MV-4-11 (cell line): ENCODE measurements around the gene ANO10.
"Not testable (repeated sequence)": the region's sequence is repeated elsewhere in the genome, so short reads cannot be mapped to it uniquely, and the experiment has no call there.

Experiments
- DNase-seq: peaks from one replicate; lab custom pipeline; 2025; lab: John Stamatoyannopoulos, UW

ANO10 gene

DNA sequence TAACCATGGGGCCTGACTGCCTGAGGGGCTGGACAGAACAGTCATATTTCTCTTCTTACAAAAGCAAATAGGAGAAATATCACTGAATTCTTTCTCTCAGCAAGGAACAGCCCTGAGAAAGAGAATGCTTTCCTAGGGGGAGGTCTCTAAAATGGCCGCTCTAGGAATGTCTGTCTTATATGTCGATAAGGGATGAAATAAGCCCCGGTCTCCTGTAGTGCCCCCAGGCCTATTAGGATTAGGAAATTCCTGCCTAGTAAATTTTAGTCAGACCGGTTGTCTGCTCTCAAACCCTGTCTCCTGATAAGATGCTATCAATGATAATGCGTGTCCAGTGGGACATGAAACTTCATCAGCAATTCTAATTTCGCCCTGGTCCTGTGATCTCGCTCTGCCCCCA is 103.3 kb downstream of the ANO10 start:
- not testable (repeated sequence) for DNase-seq

DNA sequence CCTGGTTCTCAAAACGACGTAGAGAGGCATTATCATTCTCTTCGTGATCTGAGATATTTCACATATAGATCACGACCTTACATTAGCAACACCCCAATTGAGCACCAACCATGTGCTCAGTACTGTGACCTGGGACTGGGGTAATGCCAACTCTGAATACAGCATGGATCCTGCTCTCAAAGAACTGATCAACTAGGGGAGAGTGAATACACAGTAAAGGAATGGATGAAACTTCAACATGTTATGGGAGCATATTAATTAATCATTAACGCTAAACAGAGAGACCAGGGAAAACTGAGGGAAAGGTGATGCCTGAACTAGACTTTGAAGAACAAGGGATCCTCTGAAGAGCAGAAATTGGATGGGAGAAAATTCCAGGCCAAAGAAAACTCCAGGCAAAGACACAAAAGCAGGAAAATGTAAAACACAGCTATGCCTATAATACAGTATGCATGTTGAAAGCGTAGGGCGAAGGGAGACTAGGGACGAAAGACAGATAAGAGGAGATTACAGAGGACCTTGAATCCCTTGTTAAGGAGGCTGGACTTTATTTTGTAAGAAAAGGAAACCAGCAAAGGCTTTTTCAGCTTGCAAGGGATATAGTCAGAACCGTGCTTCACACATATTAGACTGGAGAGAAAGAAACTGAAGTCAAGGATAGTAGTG is 105.7 kb downstream of the ANO10 start:
- no peak for DNase-seq

DNA sequence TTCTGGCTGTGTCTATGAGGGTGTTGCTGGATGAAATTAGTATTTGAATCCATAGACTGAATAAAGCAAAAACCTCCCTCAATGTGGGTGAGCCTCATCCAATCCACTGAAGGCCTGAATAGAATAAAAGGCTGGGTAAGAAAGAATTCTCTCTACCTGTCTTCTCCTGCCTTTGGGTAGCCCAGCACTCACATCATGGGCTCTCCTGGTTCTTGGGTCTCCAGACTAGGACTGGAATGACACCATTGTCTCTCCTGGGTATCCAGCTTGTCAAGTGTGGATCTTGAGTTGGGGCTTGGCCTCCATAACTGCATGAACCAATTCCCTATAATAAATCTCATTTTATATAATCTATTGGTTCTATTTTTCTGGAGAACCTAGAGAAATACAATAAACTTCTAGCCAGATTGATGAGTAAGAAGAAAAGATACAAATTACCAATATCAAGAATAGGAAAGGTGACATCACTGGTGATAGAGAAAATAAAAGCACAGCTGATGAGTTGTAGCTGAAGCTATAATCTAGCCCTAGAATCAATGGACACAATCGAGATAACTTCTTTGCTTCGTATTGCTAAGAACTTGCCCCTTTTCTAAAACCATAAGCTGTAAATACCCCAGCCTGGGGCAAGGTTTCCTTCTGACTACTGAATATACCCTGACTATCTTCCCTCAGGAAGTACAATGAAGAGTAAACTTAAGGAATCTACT is 106.4 kb downstream of the ANO10 start:
- DNase-seq = no peak

DNA sequence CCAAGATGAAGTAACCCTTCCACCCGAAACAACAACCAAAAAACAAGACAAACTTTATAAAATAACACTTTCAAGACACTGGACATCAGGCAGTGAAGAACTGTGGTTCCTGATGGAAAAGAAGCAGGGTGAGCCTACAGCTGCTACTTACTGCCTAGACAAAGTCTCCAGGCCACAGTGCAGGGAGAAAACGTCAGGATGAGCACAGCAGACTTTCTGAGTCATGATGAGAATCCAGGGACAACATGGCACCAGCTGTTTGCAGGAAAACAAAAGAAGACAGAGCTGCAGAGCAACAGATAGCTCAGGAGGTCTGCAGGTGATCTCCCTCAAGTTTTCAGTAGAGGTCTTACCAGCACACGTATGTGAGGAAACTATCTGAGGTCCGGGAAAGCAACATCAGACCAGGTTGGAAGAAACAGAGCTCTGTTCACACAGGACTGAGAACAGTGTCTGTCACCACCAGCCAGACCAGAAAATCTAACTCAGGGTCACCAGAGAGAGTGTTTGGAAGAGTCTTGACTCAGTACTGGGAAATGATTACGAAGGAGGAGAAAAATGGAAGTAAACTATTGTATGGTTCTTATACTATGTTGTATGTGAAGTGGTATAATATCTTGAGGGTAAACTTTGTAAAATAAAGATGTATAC is 108.9 kb downstream of the ANO10 start:
- DNase-seq = no peak

DNA sequence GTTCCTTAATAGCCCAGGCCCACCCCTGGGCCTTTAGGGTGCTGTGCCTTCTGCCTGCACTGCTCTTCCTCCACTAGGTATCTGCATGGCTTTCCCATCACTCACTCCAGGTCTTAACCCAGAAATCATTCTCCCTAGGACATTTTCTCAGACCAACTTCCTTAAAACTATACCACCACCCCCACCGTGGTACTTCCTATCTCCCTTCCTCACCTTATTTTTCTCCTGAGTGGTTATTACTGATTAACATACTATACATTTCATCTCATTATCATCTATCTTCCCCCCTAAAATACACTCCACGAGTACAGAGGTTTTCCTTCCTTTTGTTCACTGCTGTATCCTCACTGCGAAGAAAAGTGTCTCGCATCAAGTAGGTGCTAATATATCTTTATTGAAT is 115.2 kb downstream of the ANO10 start:
- DNase-seq = no peak

DNA sequence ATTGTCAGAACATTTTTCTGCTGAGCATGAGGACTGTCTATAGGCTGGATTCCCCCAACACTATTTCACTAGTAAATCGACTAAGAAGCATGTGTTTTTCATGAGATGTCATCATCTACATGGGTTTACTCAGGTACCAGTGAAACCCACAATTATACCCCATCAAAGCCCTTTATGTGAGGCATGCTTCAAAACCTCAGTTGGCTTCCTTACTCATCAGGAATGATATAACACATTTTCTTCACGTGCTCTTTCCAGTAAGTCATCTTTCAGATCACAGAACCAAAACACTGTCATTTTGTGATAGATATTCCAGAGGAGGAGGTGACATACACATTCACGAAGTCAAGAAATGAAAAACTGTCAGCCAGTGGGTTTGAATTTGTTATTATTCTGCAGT is 116.5 kb downstream of the ANO10 start:
- no peak for DNase-seq

DNA sequence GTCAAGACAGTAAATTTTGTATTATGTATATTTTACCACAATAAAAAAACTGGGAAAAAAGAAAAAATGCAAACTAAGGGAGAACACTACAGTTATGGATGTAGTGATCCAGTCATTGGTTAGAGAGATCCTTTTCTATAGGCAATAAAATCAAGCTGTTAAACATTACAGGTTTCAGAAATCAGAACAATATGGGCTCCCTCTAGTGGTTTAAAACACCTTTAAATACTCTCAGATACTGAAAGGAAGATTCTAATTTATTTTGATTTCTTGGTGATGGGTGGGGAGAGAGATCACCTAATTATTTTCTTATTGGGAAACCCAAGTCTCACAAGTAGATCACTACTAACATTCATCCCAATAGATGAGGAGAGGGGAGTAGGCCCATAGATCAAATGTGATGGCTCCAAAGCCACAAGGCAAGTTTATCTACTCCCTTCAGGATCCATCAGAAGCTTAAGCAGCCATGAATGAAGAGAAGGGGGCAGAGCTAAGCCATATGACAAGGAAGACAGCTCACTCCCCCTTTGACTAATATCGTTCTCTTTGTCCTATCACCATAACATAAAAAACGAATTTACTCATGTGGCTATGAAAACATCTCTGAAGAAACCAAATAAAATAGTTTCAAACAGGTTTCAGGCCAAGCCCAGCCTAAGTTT is 118.6 kb downstream of the ANO10 start:
- peak; percentile 33 for DNase-seq

DNA sequence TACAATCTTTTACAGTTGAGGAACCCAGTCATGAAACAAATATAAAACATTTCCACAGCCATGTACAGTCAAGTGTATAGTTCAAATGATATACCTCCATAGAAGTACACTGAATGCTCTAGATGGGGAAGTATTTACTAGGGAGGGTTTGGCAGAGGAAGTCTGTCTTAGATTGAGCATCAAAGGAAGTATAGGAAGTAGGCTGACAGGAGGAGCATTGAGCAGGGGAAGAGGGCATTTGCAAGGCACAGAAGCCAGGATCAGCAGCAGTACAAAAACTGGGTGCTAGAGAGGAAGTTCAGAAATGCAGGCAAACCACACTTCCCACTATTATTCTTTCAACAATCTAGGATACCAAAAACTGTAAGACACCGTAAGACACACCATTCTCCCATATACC is 122.6 kb downstream of the ANO10 start:
- DNase-seq = peak; percentile 88

DNA sequence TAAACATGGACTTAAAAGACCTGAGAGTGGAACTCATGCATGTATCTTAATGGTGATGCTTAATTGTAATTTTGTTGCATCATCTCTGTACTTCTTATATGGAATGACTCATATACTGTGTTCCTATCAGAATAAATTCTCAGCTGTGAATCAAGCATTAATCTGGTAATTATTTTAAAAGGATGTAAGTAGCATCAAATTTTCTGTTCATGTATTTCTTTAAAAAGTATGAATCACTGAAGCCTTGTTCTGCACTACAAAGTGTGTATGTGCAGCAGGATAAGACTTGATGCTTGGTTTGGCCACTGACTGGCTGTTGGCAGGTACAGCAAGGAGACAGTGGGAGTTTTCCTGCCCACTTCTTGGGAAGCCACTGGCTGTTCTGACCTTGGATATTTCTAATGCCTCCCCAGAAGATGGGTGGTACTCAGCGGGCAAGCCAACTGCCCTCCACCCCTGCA is 123.9 kb downstream of the ANO10 start:
- no peak for DNase-seq

DNA sequence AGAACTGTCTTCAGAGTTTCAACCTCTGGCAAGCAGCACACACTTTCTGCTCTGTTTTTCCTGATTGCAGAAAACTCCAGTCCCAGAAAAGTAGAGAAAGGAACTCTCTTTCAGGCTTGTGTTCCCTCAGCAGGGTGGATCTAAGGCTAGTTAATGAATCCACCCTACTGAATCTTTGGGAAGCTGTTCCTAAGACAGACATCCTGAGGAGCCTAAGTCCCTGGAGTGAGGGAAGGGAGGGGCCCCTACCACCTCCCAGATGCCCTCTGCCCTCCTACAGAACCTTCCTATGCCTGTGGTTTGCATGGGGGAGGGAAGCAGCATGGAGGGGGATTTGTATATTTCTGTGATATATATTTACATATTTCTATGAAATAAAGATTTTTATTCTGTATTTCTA is 124.4 kb downstream of the ANO10 start:
- DNase-seq = no peak

DNA sequence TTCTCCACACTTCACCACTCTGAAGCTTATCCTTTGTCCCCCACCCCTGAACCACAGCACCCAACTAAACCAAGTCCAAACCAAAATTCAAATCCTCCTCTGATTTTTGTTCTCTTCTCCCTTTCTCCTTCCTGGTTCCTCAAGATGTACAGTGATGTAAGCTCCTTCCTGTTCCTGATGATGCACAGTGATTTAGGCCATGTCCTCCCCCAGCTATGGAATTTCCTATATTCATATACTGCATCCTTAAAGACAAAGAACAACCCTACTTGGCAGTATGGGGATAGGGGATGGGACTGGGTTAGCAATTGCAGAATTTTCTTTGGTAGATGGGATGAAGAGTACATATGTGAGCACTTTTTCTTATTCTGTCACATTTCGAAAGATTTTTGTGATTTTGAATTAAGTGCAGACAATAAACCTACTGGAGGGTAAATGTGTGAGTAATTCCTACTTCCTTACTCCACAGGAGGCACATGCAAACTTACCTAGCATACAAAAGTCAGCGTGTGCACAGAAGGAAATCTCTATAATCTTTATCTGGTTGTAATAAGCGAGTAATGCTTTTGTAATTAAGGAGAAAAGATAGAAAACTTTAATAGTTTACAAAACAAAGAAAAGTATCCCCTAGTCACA is 125.0 kb downstream of the ANO10 start:
- DNase-seq = no peak

DNA sequence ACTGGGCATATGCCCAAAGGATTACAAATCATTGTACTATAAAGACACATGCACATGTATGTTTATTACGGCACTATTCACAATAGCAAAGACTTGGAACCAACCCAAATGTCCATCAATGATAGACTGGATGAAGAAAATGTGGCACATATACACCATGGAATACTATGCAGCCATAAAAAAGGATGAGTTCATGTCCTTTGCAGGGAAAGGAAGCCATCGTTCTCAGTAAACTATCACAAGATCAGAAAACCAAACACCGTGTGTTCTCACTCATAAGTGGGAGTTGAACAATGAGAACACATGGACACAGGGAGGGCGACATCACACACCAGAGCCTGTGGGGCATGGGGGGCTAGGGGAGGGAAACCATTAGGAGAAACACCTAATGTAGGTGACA is 128.9 kb downstream of the ANO10 start:
- not testable (repeated sequence) for DNase-seq

DNA sequence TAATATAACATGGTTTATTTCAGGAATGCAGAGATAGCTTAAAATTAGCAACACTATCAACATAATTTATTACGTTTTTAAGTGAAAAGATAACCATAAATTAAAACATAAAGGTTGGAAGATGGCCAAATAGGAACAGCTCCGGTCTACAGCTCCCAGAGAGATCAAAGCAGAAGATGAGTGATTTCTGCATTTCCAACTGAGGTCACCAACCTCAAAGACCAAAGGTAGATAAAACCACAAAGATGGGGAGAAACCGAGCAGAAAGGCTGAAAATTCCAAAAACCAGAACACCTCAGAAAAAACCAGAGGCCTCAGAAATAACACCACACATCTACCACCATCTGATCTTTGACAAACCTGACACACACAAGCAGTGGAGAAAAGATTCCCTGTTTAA is 130.0 kb downstream of the ANO10 start:
- not testable (repeated sequence) for DNase-seq

DNA sequence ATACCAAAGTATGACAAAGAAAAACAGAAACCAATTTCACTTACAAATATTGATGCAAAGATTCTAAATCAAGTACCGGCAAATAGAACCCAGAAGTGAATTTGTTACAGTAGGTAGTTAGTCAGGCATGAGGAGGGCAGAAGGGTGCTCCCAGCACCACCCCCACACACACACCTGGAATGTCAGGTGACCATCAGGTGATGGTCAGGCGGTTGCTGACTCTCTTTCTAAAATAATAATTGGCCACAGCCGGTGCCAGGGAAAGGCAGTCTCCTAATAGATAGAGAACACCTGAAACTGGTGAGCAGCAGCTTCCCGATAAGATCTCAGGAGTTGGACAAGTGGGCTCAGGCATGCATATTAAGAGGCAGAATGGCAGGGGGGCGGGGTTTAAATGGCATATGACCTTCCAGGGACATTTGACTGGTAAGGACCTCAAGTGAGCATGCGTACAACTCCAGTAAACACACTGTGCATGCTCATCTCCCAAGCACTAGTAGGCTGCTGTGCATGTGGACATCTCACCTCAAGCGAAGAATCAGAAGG is 131.1 kb downstream of the ANO10 start:
- DNase-seq = no peak

DNA sequence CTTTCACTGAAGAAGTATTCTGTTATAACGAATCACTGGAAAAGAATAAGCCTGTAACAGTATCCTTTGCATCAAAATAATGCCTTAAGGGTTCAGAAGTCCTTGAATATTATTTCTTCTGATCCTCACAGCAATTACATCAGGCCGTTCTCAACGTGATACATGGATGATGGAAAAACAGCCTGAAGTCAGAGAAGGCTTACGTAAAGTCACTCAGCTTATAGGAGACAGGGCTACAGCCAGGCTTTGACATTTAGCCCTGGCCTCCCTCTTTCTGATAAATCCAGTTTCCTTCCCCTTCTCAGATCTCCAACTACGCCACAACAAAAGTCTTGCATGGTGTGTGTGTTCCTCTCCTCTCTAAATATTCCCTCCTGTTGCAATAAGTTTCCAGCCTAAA is 131.9 kb downstream of the ANO10 start:
- DNase-seq = peak; percentile 24

DNA sequence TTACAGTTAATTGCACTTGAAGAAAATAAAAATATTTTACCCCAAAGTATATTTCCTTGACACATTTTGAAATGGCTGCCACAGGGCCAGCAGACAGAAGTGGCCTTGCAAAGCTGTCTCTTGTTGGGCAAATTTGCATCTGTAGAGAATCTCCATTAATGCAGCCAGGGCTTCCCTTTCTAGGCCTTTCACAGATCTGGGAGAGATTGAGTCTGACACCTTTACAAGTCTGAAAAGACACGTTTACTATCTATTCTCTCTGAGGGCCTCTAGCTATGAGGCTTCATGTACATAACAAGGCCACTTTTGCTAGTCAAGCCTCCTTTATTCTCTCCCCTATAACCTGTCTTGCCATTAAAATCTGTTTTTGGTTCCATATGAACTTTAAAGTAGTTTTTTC is 135.9 kb downstream of the ANO10 start:
- no peak for DNase-seq

DNA sequence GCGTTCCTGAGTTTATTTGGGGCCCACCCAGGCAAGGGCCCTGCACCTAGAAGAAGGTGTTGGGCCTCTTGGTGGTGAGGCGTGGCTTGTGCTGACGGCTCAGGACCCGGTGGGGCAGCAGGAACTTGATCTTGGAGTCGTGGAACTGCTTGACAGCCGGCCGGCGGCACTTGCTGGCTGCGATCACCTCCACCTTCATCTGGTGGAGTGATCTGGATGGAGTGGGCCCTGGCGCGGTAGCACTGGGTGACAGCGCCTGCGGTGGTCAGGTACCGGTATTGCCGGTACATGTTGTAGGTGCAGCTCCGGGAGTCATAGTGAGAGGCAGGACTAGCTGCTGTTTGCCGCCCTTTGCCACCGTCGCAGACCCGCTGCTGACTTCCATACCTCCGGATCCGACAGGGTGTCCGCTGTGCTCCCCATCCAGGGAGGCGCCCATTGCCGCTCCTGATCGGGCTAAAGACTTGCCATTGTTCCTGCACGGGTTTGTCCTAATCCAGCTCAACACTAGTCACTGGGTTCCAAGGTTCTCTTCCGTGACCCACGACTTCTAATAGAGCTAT is 136.8 kb downstream of the ANO10 start:
- DNase-seq = no peak

DNA sequence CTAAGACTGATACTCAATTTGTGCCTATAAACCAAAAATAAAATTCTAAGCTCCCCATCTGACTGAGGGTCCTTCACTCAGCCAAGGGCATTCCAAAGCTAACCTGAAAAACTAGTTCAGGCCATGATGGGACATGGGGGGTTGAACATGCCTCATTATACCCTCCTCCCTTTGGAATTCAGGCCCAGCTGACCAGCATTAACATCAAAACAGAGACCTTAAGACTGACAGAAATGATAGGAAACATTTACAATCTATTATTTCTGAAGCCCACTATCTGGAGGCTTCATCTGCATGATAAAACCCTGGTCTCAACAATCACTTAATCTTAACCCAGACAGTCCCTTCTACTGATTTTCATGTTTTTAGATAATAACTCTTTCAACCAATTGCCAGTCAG is 140.4 kb downstream of the ANO10 start:
- DNase-seq = no peak

DNA sequence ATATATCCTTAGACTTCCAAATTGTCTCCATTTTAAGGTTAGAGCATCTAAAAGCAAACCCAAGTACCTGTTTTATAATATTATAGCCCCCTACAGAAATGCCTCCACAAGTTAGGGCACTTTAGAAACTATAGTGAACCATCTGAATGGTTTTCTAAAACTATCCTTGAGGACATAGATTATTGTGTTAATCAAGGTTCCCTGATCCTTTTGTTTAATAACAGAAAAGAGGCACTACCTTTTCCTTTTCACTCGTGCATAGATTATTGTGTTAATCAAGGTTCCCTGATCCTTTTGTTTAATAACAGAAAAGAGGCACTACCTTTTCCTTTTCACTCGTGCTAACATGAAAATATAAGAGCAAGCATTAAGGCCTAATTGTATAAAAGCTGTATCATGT is 143.0 kb downstream of the ANO10 start:
- not testable (repeated sequence) for DNase-seq

DNA sequence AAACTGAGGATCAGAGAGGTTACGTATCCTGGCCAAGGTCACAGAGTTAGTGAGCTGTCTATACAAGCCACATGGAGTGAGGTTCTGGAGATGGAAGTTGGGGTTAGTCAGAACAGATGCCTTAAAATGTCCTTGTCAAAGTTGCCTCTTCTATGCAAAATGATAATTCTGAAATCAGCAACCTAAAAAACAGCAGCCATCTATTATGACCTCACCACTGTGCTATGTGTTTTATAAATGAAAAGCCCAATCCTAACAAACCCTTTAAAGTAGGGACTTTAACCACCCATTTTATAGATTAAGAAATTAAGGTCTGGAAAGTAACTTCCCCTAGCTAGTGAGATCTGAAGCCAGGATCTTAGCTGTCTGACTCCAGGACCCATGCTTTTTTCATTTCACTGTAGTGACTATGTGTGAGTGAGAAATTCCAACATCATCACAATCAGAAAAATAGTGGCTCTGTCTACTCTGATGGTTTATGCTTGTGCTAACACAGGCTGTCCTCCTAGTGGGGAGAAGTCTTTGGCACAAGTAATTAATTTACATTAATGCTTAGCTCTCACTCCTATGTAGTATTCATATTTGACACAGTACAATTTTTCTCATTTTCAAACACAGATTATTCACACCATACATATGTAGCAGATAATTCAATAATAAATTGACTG is 143.6 kb downstream of the ANO10 start:
- no peak for DNase-seq

DNA sequence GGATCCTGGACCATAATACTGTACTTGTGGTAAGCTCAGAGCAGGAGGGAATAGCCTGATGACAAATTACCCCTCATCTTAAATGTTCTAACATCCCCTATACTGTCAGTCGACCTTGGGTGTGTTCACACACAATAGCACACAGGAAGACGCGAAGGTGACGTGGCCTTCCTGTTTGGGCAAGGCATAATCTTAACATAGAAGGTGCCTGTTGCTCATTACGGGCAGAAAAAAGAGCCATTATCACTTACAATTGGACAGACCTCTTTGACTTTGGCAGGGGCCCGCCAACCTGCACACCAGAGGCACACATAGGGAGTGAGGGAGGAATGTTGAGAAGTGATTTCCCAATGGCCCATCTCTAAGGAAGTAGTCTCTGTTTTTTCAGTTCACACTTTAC is 144.2 kb downstream of the ANO10 start:
- DNase-seq = no peak
